K562 (cell line): ENCODE measurements around the gene ALDH1A3.

Source experiments
- CBX3 ChIP-seq, 2 experiments: IDR thresholded peaks; 1 replicate in 1 of 2; 2 replicates in 1 of 2; pipeline ENCODE4 v1.6.1; 2012; ENCODE audit warnings: inconsistent platforms in 2 of 2, low read length in 2 of 2, borderline replicate concordance in 1 of 2, control low read depth in 1 of 2
- CTCF ChIP-seq, 3 experiments: IDR thresholded peaks in 2 of 3; conservative IDR thresholded peaks in 1 of 3; 2 replicates each; pipeline ENCODE4 v1.5.1; 2011 to 2012; ENCODE audit warnings: low read length in 3 of 3, mild to moderate bottlenecking in 3 of 3, control low read depth in 2 of 3, improper control_type of control experiment in 1 of 3, inconsistent platforms in 1 of 3, low read depth in 1 of 3, mixed read lengths in 1 of 3, moderate library complexity in 1 of 3; ENCODE audit not compliant: insufficient read depth in 2 of 3
- ETV6 ChIP-seq, 3 experiments: fragments of 150-350 bp in 1 of 3; sonication (generic) in 1 of 3; formaldehyde crosslinking in 1 of 3; IDR thresholded peaks; 2 replicates each; pipeline versions ENCODE4 v1.6.1 to v1.8.0; 2014 to 2022; ENCODE audit warnings: borderline replicate concordance in 2 of 3, low read depth in 2 of 3, antibody characterized with exemption in 1 of 3, low read length in 1 of 3, mild to moderate bottlenecking in 1 of 3, missing genetic modification reagents in 1 of 3
- MYNN ChIP-seq, 2 experiments: sonication (generic); formaldehyde crosslinking in 1 of 2; IDR thresholded peaks; 2 replicates each; pipeline versions ENCODE4 v1.5.0 to v1.6.1; 2016 to 2020; ENCODE audit warnings: antibody characterized with exemption in 1 of 2, missing genetic modification reagents in 1 of 2
- NCOA6 ChIP-seq: fragments of 450-650 bp; IDR thresholded peaks from 2 replicates; pipeline ENCODE4 v1.6.1; 2017; ENCODE audit warnings: mild to moderate bottlenecking
- NRF1 ChIP-seq, 2 experiments: fragments of 450-650 bp; IDR thresholded peaks in 1 of 2; conservative IDR thresholded peaks in 1 of 2; 2 replicates each; pipeline ENCODE4 v1.6.1; 2014; ENCODE audit warnings: mild to moderate bottlenecking in 2 of 2
- SAFB2 ChIP-seq: fragments of 200-400 bp; formaldehyde crosslinking; IDR thresholded peaks from 2 replicates; pipeline ENCODE4 v1.6.1; 2018; ENCODE audit warnings: borderline replicate concordance, low read length, low read depth, moderate library complexity; ENCODE audit not compliant: severe bottlenecking
- TAF1 ChIP-seq: IDR thresholded peaks from 2 replicates; pipeline ENCODE4 v1.6.1; 2011; ENCODE audit warnings: mild to moderate bottlenecking, low read length, moderate library complexity; ENCODE audit not compliant: insufficient read depth, control insufficient read depth, severe bottlenecking; ENCODE audit errors: extremely low read depth
- YY1 ChIP-seq, 3 experiments: IDR thresholded peaks; 2 replicates each; pipeline ENCODE4 v1.6.1; 2011; ENCODE audit warnings: low read length in 2 of 3, mild to moderate bottlenecking in 2 of 3, moderate library complexity in 2 of 3, borderline replicate concordance in 1 of 3, control low read depth in 1 of 3, low read depth in 1 of 3; ENCODE audit not compliant: insufficient read depth in 3 of 3, insufficient replicate concordance in 2 of 3, control insufficient read depth in 1 of 3, insufficient read length in 1 of 3; ENCODE audit errors: extremely low read depth in 1 of 3
- ZBTB1 ChIP-seq: sonication (generic); formaldehyde crosslinking; IDR thresholded peaks from 2 replicates; pipeline ENCODE4 v1.8.1; 2023; ENCODE audit warnings: missing genetic modification reagents, low read depth, mild to moderate bottlenecking, borderline replicate concordance
- ZNF232 ChIP-seq: sonication (generic); formaldehyde crosslinking; IDR thresholded peaks from 2 replicates; pipeline ENCODE4 v1.8.0; 2022; ENCODE audit warnings: mild to moderate bottlenecking, missing genetic modification reagents
- TF ChIP-seq, protein P1 (sequence below): sonication (generic); formaldehyde crosslinking; IDR thresholded peaks from 2 replicates; pipeline ENCODE4 v1.8.0; 2022; ENCODE audit warnings: mild to moderate bottlenecking, missing genetic modification reagents, borderline replicate concordance
- TF ChIP-seq, protein P2 (sequence below), 3 experiments: fragments of 200-800 bp in 1 of 3; fragments of 250-450 bp in 1 of 3; fragments of 450-650 bp in 1 of 3; sonication (Bioruptor Pico) in 1 of 3; sonication (Bioruptor generic) in 1 of 3; formaldehyde crosslinking in 1 of 3; IDR thresholded peaks; 2 replicates each; pipeline versions ENCODE4 v1.6.1 to v1.8.0; 2016 to 2022; ENCODE audit warnings: mild to moderate bottlenecking in 2 of 3, missing genetic modification characterization in 2 of 3, missing compliant biosample characterization in 1 of 3, moderate library complexity in 1 of 3

DNA sequence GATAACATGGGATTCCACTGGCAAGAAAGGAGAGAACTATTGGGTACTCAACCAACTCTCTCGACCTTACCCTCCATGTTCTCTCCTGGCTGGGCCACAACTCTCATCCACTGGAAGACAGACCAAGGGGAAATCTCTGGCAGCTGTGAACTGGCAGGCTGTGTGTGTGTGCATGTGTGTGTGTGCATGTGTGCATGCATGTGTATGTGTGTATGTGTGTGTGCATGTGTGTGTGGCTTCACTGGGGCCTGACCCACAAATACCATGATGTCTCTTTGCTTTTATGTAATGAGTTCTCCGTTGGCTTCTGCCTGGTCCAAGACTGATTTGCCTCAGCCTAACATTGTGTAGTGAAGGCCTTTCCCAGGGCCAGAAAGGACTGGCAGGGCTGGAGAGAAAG is 4.1 kb upstream of the ALDH1A3 start:
- no peak for TF ChIP-seq YY1 (IDR thresholded peaks at IDR 0.05; ENCODE audit: borderline replicate concordance in 1 of 3, control insufficient read depth in 1 of 3, extremely low read depth in 1 of 3, insufficient read depth in 3 of 3, insufficient read length in 1 of 3, insufficient replicate concordance in 2 of 3, low read depth in 1 of 3, low read length in 2 of 3)
- TF ChIP-seq MYNN (IDR thresholded peaks at IDR 0.05) = no peak
- no peak for TF ChIP-seq MYNN (CRISPR knock-in tag; IDR thresholded peaks at IDR 0.05)
- TF ChIP-seq, protein P1, sequence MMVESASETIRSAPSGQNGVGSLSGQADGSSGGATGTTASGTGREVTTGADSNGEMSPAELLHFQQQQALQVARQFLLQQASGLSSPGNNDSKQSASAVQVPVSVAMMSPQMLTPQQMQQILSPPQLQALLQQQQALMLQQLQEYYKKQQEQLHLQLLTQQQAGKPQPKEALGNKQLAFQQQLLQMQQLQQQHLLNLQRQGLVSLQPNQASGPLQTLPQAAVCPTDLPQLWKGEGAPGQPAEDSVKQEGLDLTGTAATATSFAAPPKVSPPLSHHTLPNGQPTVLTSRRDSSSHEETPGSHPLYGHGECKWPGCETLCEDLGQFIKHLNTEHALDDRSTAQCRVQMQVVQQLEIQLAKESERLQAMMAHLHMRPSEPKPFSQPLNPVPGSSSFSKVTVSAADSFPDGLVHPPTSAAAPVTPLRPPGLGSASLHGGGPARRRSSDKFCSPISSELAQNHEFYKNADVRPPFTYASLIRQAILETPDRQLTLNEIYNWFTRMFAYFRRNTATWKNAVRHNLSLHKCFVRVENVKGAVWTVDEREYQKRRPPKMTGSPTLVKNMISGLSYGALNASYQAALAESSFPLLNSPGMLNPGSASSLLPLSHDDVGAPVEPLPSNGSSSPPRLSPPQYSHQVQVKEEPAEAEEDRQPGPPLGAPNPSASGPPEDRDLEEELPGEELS = no peak
- TF ChIP-seq NCOA6 = no peak
- no peak for TF ChIP-seq CTCF (IDR thresholded peaks at IDR 0.05 in 2 of 3, conservative IDR thresholded peaks at IDR 0.05 in 1 of 3; ENCODE audit: insufficient read depth in 2 of 3, low read depth in 1 of 3, low read length in 3 of 3)
- no peak for TF ChIP-seq ZBTB1 (CRISPR knock-in tag)
- TF ChIP-seq, protein P2, sequence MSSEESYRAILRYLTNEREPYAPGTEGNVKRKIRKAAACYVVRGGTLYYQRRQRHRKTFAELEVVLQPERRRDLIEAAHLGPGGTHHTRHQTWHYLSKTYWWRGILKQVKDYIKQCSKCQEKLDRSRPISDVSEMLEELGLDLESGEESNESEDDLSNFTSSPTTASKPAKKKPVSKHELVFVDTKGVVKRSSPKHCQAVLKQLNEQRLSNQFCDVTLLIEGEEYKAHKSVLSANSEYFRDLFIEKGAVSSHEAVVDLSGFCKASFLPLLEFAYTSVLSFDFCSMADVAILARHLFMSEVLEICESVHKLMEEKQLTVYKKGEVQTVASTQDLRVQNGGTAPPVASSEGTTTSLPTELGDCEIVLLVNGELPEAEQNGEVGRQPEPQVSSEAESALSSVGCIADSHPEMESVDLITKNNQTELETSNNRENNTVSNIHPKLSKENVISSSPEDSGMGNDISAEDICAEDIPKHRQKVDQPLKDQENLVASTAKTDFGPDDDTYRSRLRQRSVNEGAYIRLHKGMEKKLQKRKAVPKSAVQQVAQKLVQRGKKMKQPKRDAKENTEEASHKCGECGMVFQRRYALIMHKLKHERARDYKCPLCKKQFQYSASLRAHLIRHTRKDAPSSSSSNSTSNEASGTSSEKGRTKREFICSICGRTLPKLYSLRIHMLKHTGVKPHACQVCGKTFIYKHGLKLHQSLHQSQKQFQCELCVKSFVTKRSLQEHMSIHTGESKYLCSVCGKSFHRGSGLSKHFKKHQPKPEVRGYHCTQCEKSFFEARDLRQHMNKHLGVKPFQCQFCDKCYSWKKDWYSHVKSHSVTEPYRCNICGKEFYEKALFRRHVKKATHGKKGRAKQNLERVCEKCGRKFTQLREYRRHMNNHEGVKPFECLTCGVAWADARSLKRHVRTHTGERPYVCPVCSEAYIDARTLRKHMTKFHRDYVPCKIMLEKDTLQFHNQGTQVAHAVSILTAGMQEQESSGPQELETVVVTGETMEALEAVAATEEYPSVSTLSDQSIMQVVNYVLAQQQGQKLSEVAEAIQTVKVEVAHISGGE (CRISPR knock-in tag; IDR thresholded peaks at IDR 0.05) = no peak
- TF ChIP-seq NRF1 (conservative IDR thresholded peaks at IDR 0.05 in 1 of 2, IDR thresholded peaks at IDR 0.05 in 1 of 2) = no peak
- no peak for TF ChIP-seq SAFB2
- TF ChIP-seq ZNF232 (CRISPR knock-in tag) = no peak
- no peak for TF ChIP-seq ETV6 (IDR thresholded peaks at IDR 0.05; ENCODE audit: borderline replicate concordance in 1 of 2, low read depth in 2 of 2, low read length in 1 of 2)
- no peak for TF ChIP-seq ETV6 (CRISPR knock-in tag; IDR thresholded peaks at IDR 0.05; ENCODE audit: borderline replicate concordance)
- TF ChIP-seq CBX3 (IDR thresholded peaks at IDR 0.05; ENCODE audit: borderline replicate concordance in 1 of 2, low read length in 2 of 2) = no peak
- TF ChIP-seq TAF1 = no peak
